Stimulated activated CD4-positive, alpha-beta T cell treated with anti-CD3 and anti-CD28 coated beads, Interleukin-4, amount 100 ng/mL, for 48 hours (primary cell): Measurements from ENCODE around the gene VSX2.
"Not testable (repeated sequence)": the region's sequence is repeated elsewhere in the genome, so short reads cannot be mapped to it uniquely, and the experiment has no call there.

Experiments used
- DNase-seq, 2 donors: peaks; one replicate each; pipeline ENCODE4 v3.0.0-alpha.2; 2020; ENCODE audit warnings: low read depth in 2 of 2

VSX2 gene

GRCh38 chr14:74259513-74259912, 20.3 kb downstream of the VSX2 start:
- no peak for DNase-seq

- DNase-seq: no peak
Observed at GRCh38 chr14:74260525-74261233, 21.4 kb downstream of the VSX2 start.

- no peak for DNase-seq
Observed at GRCh38 chr14:74261288-74261687, 22.0 kb downstream of the VSX2 start.

GRCh38 chr14:74262076-74262475, 22.8 kb downstream of the VSX2 start:
- no peak for DNase-seq

- no peak for DNase-seq
Observed at GRCh38 chr14:74263181-74263580, 23.9 kb downstream of the VSX2 start.

GRCh38 chr14:74263921-74264320, 24.7 kb downstream of the VSX2 start:
- no peak for DNase-seq

GRCh38 chr14:74265301-74265965, 26.2 kb downstream of the VSX2 start:
- no peak for DNase-seq

GRCh38 chr14:74267588-74267987, 28.3 kb downstream of the VSX2 start:
- no peak for DNase-seq

- DNase-seq: not testable (repeated sequence)
Observed at GRCh38 chr14:74270382-74271177, 31.3 kb downstream of the VSX2 start.

GRCh38 chr14:74271365-74271764, 32.1 kb downstream of the VSX2 start:
- no peak for DNase-seq

- DNase-seq: no peak
Observed at GRCh38 chr14:74275241-74275841, 36.1 kb downstream of the VSX2 start.

- no peak for DNase-seq
Observed at GRCh38 chr14:74278080-74278479, 38.8 kb downstream of the VSX2 start.

- DNase-seq: no peak
Observed at GRCh38 chr14:74281069-74281468, 41.8 kb downstream of the VSX2 start.

GRCh38 chr14:74286736-74287135, 47.5 kb downstream of the VSX2 start:
- no peak for DNase-seq

GRCh38 chr14:74289801-74290200, 50.6 kb downstream of the VSX2 start:
- no peak for DNase-seq

- no peak for DNase-seq
Observed at GRCh38 chr14:74290415-74290814, 51.2 kb downstream of the VSX2 start.

- no peak for DNase-seq
Observed at GRCh38 chr14:74292061-74292460, 52.8 kb downstream of the VSX2 start.

GRCh38 chr14:74293606-74294005, 54.4 kb downstream of the VSX2 start:
- no peak for DNase-seq

GRCh38 chr14:74296037-74296467, 56.8 kb downstream of the VSX2 start:
- no peak for DNase-seq

- DNase-seq: no peak
Observed at GRCh38 chr14:74297986-74298385, 58.7 kb downstream of the VSX2 start.

- no peak for DNase-seq
Observed at GRCh38 chr14:74299061-74299545, 59.9 kb downstream of the VSX2 start.

GRCh38 chr14:74301594-74302151, 62.4 kb downstream of the VSX2 start:
- no peak for DNase-seq
